Skeletal muscle cell (primary cell): ENCODE results near the gene VAV3.

ENCODE experiments used
- DNase-seq: peaks from one replicate; pipeline ENCODE4 v3.0.0-alpha.2; 2010; ENCODE audit warnings: low read depth
- H3K4me3 ChIP-seq: 2 replicates; pipeline ENCODE4 v1.5.1; 2011; ENCODE audit warnings: low read depth, mild to moderate bottlenecking, control low read depth, low read length, moderate library complexity

Gene VAV3

GRCh38 chr1:107637101-107637500 lies 327.9 kb downstream of the VAV3 start:
- H3K4me3 ChIP-seq, result no peak overlapping the region
- no peak for DNase-seq

GRCh38 chr1:107633596-107633995 lies 331.4 kb downstream of the VAV3 start:
- DNase-seq, result no peak
- H3K4me3 ChIP-seq, result no peak overlapping the region

GRCh38 chr1:107626073-107626796 lies 338.7 kb downstream of the VAV3 start:
- no peak for DNase-seq
- no peak overlapping the region for H3K4me3 ChIP-seq

GRCh38 chr1:107625405-107626029 lies 339.5 kb downstream of the VAV3 start:
- no peak for DNase-seq
- no peak overlapping the region for H3K4me3 ChIP-seq

- DNase-seq, result no peak
Measured at GRCh38 chr1:107623431-107623830, 341.5 kb downstream of the VAV3 start.

GRCh38 chr1:107622966-107623365 lies 342.0 kb downstream of the VAV3 start:
- peak; percentile 40 for DNase-seq
- no peak overlapping the region for H3K4me3 ChIP-seq

More at GRCh38 chr1:107623431-107623830, 341.5 kb downstream of the VAV3 start:
- H3K4me3 ChIP-seq, result no peak overlapping the region

GRCh38 chr1:107622535-107622934 lies 342.4 kb downstream of the VAV3 start:
- no peak for DNase-seq

GRCh38 chr1:107620753-107621152 lies 344.2 kb downstream of the VAV3 start:
- no peak overlapping the region for H3K4me3 ChIP-seq
- DNase-seq, result no peak

More at GRCh38 chr1:107622535-107622934, 342.4 kb downstream of the VAV3 start:
- H3K4me3 ChIP-seq, result no peak overlapping the region

GRCh38 chr1:107618539-107618938 lies 346.4 kb downstream of the VAV3 start:
- no peak for DNase-seq
- no peak overlapping the region for H3K4me3 ChIP-seq

GRCh38 chr1:107617921-107618320 lies 347.1 kb downstream of the VAV3 start:
- DNase-seq, result no peak
- H3K4me3 ChIP-seq, result no peak overlapping the region

GRCh38 chr1:107617456-107617855 lies 347.5 kb downstream of the VAV3 start:
- no peak overlapping the region for H3K4me3 ChIP-seq
- no peak for DNase-seq

GRCh38 chr1:107609808-107610207 lies 355.2 kb downstream of the VAV3 start:
- no peak for DNase-seq
- no peak overlapping the region for H3K4me3 ChIP-seq

GRCh38 chr1:107604825-107605224 lies 360.2 kb downstream of the VAV3 start:
- DNase-seq, result no peak
- no peak overlapping the region for H3K4me3 ChIP-seq

- DNase-seq, result no peak
- H3K4me3 ChIP-seq, result no peak overlapping the region
Measured at GRCh38 chr1:107600607-107601160, 364.3 kb downstream of the VAV3 start.

- DNase-seq, result no peak
- no peak overlapping the region for H3K4me3 ChIP-seq
Measured at GRCh38 chr1:107599220-107599619, 365.8 kb downstream of the VAV3 start.

- H3K4me3 ChIP-seq, result no peak overlapping the region
- no peak for DNase-seq
Measured at GRCh38 chr1:107597290-107597689, 367.7 kb downstream of the VAV3 start.

- DNase-seq, result no peak
- no peak overlapping the region for H3K4me3 ChIP-seq
Measured at GRCh38 chr1:107594536-107594935, 370.4 kb downstream of the VAV3 start.

GRCh38 chr1:107593501-107594209 lies 371.3 kb downstream of the VAV3 start:
- no peak overlapping the region for H3K4me3 ChIP-seq
- no peak for DNase-seq

GRCh38 chr1:107590900-107591622 lies 373.9 kb downstream of the VAV3 start:
- no peak overlapping the region for H3K4me3 ChIP-seq
- no peak for DNase-seq

GRCh38 chr1:107590087-107590486 lies 374.9 kb downstream of the VAV3 start:
- DNase-seq, result no peak
- H3K4me3 ChIP-seq, result no peak overlapping the region
